GM06990 (cell line): ENCODE results near the gene TSC22D3.

Experiments
- DNase-seq: peaks from one replicate; pipeline ENCODE4 v3.0.0-alpha.2; 2011; ENCODE audit not compliant: insufficient read length; ENCODE audit errors: extremely low read depth
- H3K27me3 ChIP-seq: replicated peaks from 2 replicates; pipeline ENCODE4 v1.6.0; 2011; ENCODE audit warnings: low read length; ENCODE audit not compliant: control insufficient read depth, insufficient read depth
- H3K36me3 ChIP-seq: 2 replicates; pipeline ENCODE4 v1.5.1; 2011; ENCODE audit warnings: low read length; ENCODE audit not compliant: control insufficient read depth, insufficient read depth
- H3K4me3 ChIP-seq: replicated peaks from 2 replicates; pipeline ENCODE4 v1.5.1; 2011; ENCODE audit warnings: low read depth, mild to moderate bottlenecking, control low read depth, low read length
- CTCF ChIP-seq: IDR thresholded peaks from 2 replicates; pipeline ENCODE4 v1.5.1; 2011; ENCODE audit warnings: low read length, control low read depth, mild to moderate bottlenecking, inconsistent platforms; ENCODE audit not compliant: insufficient read depth, poor library complexity, severe bottlenecking

TSC22D3 gene

GRCh38 chrX:107712231-107713202 lies 63.1 kb downstream of the TSC22D3 start:
- no peak for DNase-seq
- Histone ChIP-seq H3K36me3 (no peaks in the 10 kb centered on the region), H3K4me3 (no peak overlapping the region), H3K27me3 (no peaks in the 10 kb centered on the region)
- no peak for TF ChIP-seq CTCF

- no peaks in the 10 kb centered on the region for H3K36me3 ChIP-seq
- H3K4me3 ChIP-seq: no peak overlapping the region
- no peak for TF ChIP-seq CTCF
- no peak for DNase-seq
- no peaks in the 10 kb centered on the region for H3K27me3 ChIP-seq
Measured at GRCh38 chrX:107711521-107712181, 63.9 kb downstream of the TSC22D3 start.

GRCh38 chrX:107710617-107711391 lies 64.8 kb downstream of the TSC22D3 start:
- TF ChIP-seq CTCF: no peak
- no peaks in the 10 kb centered on the region for H3K27me3 ChIP-seq
- peak; percentile 69 for DNase-seq
- H3K36me3 ChIP-seq: no peaks in the 10 kb centered on the region
- H3K4me3 ChIP-seq: no peak overlapping the region

GRCh38 chrX:107709266-107709806 lies 66.3 kb downstream of the TSC22D3 start:
- Histone ChIP-seq H3K36me3 (no peaks in the 10 kb centered on the region), H3K27me3 (no peaks in the 10 kb centered on the region), H3K4me3 (no peak overlapping the region)
- DNase-seq: no peak
- no peak for TF ChIP-seq CTCF

- no peak for TF ChIP-seq CTCF
- Histone ChIP-seq H3K27me3 (no peaks in the 10 kb centered on the region), H3K36me3 (no peaks in the 10 kb centered on the region), H3K4me3 (no peak overlapping the region)
- no peak for DNase-seq
Measured at GRCh38 chrX:107708762-107709161, 66.8 kb downstream of the TSC22D3 start.
